HepG2 (cell line): ENCODE data around the gene NARF. TPM values are rescaled to one million over a fixed set of nuclear protein-coding genes. Genes with fewer than 3 reads are reported as not detected.

Experiments used
- AGO1 ChIP-seq: fragments of 200-400 bp; formaldehyde crosslinking; IDR thresholded peaks from 2 replicates; pipeline ENCODE4 v1.6.1; 2017; ENCODE audit warnings: mild to moderate bottlenecking, low read depth, low read length, moderate library complexity; ENCODE audit not compliant: poor library complexity, severe bottlenecking
- CENPT ChIP-seq: sonication (generic); formaldehyde crosslinking; IDR thresholded peaks from 2 replicates; pipeline ENCODE4 v1.8.0; 2022; ENCODE audit warnings: low read depth, mild to moderate bottlenecking, moderate library complexity, missing genetic modification reagents
- FOXC1 ChIP-seq: sonication (generic); formaldehyde crosslinking; IDR thresholded peaks from 2 replicates; pipeline ENCODE4 v1.8.0; 2022; ENCODE audit warnings: mild to moderate bottlenecking, missing genetic modification reagents, borderline replicate concordance
- FOXP1 ChIP-seq, 2 experiments: fragments of 450-650 bp in 1 of 2; IDR thresholded peaks; 2 replicates each; pipeline ENCODE4 v1.6.1; 2017 to 2018; ENCODE audit warnings: antibody characterized with exemption in 1 of 2
- GATAD1 ChIP-seq: IDR thresholded peaks from 2 replicates; pipeline ENCODE4 v1.6.1; 2016; ENCODE audit warnings: missing genetic modification reagents, missing compliant biosample characterization
- ISL2 ChIP-seq: sonication (generic); formaldehyde crosslinking; IDR thresholded peaks from 2 replicates; pipeline ENCODE4 v1.5.0; 2020; ENCODE audit warnings: missing genetic modification reagents
- KLF12 ChIP-seq: sonication (generic); formaldehyde crosslinking; IDR thresholded peaks from 2 replicates; pipeline ENCODE4 v1.4.0; 2020; ENCODE audit warnings: missing genetic modification reagents, borderline replicate concordance
- KMT2A ChIP-seq: sonication (generic); formaldehyde crosslinking; IDR thresholded peaks from 2 replicates; pipeline ENCODE4 v1.4.0; 2020; ENCODE audit warnings: missing genetic modification reagents
- MYNN ChIP-seq: sonication (generic); formaldehyde crosslinking; IDR thresholded peaks from 2 replicates; pipeline ENCODE4 v1.4.0; 2020; ENCODE audit warnings: mild to moderate bottlenecking, low read depth, missing genetic modification reagents
- PRPF4 ChIP-seq: fragments of 200-400 bp; formaldehyde crosslinking; IDR thresholded peaks from 2 replicates; pipeline ENCODE4 v1.6.1; 2016; ENCODE audit warnings: low read length, low read depth; ENCODE audit not compliant: poor library complexity, severe bottlenecking
- SMAD3 ChIP-seq: sonication (generic); formaldehyde crosslinking; IDR thresholded peaks from 2 replicates; pipeline ENCODE4 v1.4.0; 2020; ENCODE audit warnings: missing genetic modification reagents
- SMC3 ChIP-seq: IDR thresholded peaks from 2 replicates; pipeline ENCODE4 v1.6.1; 2011; ENCODE audit warnings: low read length, improper control_type of control experiment
- SRF ChIP-seq: IDR thresholded peaks from 2 replicates; pipeline ENCODE4 v1.6.1; 2011; ENCODE audit warnings: mild to moderate bottlenecking, low read depth, low read length, moderate library complexity
- TCF7L2 ChIP-seq: IDR thresholded peaks from 2 replicates; pipeline ENCODE4 v1.6.1; 2011; ENCODE audit warnings: mild to moderate bottlenecking, low read depth, low read length, moderate library complexity
- ZIK1 ChIP-seq: sonication (generic); formaldehyde crosslinking; IDR thresholded peaks from 2 replicates; pipeline ENCODE4 v1.5.0; 2020; ENCODE audit warnings: mild to moderate bottlenecking, low read depth, missing genetic modification reagents, borderline replicate concordance
- ZNF431 ChIP-seq: sonication (generic); formaldehyde crosslinking; IDR thresholded peaks from 2 replicates; pipeline ENCODE4 v1.9.0; 2022; ENCODE audit warnings: missing genetic modification reagents, low read depth, mild to moderate bottlenecking, borderline replicate concordance
- ZNF563 ChIP-seq: sonication (generic); formaldehyde crosslinking; IDR thresholded peaks from 2 replicates; pipeline ENCODE4 v1.8.0; 2022; ENCODE audit warnings: mild to moderate bottlenecking, moderate library complexity, missing genetic modification reagents
- ZNF567 ChIP-seq: sonication (generic); formaldehyde crosslinking; IDR thresholded peaks from 2 replicates; pipeline ENCODE4 v1.8.1; 2023; ENCODE audit warnings: mild to moderate bottlenecking, missing genetic modification reagents, borderline replicate concordance
- ZNF772 ChIP-seq: sonication (generic); formaldehyde crosslinking; IDR thresholded peaks from 2 replicates; pipeline ENCODE4 v1.5.0; 2020; ENCODE audit warnings: mild to moderate bottlenecking, missing genetic modification reagents
- ZNF788 ChIP-seq: sonication (generic); formaldehyde crosslinking; IDR thresholded peaks from 2 replicates; pipeline ENCODE4 v1.5.0; 2020; ENCODE audit warnings: mild to moderate bottlenecking, missing genetic modification reagents, borderline replicate concordance
- ZNF879 ChIP-seq: sonication (generic); formaldehyde crosslinking; IDR thresholded peaks from 2 replicates; pipeline ENCODE4 v1.8.1; 2023; ENCODE audit warnings: missing genetic modification reagents
- polyA plus RNA-seq, 8 experiments: library from polyadenylated mRNA; depleted of rRNA in 3 of 8; stranded (reverse) in 7 of 8; unstranded in 1 of 8; fragments of >200 nt; fragmentation: Illumina TruSeq in 4 of 8; extraction: Trizol in 4 of 8; gene quantifications; 2 replicates each; pipeline versions ENCODE4 v1.2.1 to v1.2.3, GENCODE V29; 2011 to 2016; ENCODE audit warnings: low read depth in 4 of 8, missing spikeins in 1 of 8, mixed read lengths in 1 of 8; ENCODE audit not compliant: insufficient read depth in 1 of 8
- total RNA-seq, 5 experiments: library from RNA; depleted of rRNA; stranded (reverse); fragments of >200 nt; fragmentation: Illumina TruSeq; extraction: Trizol; gene quantifications; 2 replicates each; pipeline ENCODE4 v1.2.3, GENCODE V29; 2016; ENCODE audit warnings: low read depth in 1 of 5
- TF ChIP-seq, protein P1 (sequence below): sonication (generic); formaldehyde crosslinking; IDR thresholded peaks from 2 replicates; pipeline ENCODE4 v1.4.0; 2020; ENCODE audit warnings: missing genetic modification reagents
- TF ChIP-seq, protein P2 (sequence below): sonication (generic); formaldehyde crosslinking; IDR thresholded peaks from 2 replicates; pipeline ENCODE4 v1.4.0; 2020; ENCODE audit warnings: missing genetic modification reagents

Gene NARF
- total and polyA plus RNA-seq, 2 of the 13 experiments (the other 11 are each of a cell fraction or from before 2014, with no cell fraction given), result 61.1 to 144 TPM

GRCh38 chr17:82517230-82517865 is 58.8 kb downstream of the NARF start (continued):
- TF ChIP-seq ZNF772 (CRISPR knock-in tag) (peak; percentile 38; the same call in 1 of the 2 replicates), SMAD3 (CRISPR knock-in tag) (peak; percentile 89), KMT2A (CRISPR knock-in tag) (peak; percentile 73), AGO1 (no peak), MYNN (CRISPR knock-in tag) (peak; percentile 91; the same call in 1 of the 2 replicates), ZNF431 (CRISPR knock-in tag) (no peak), ZNF563 (CRISPR knock-in tag) (no peak), SRF (no peak), SMC3 (peak; percentile 30; the same call in 1 of the 2 replicates), KLF12 (CRISPR knock-in tag) (no peak), PRPF4 (no peak), ZIK1 (CRISPR knock-in tag) (no peak; the same call in 1 of the 2 replicates), TCF7L2 (no peak), GATAD1 (CRISPR knock-in tag) (peak; percentile 65), ISL2 (CRISPR knock-in tag) (peak; percentile 85; the same call in 1 of the 2 replicates), FOXP1 (IDR thresholded peaks at IDR 0.05) (no peak), FOXP1 (CRISPR knock-in tag; IDR thresholded peaks at IDR 0.05) (peak; percentile 84), ZNF879 (CRISPR knock-in tag) (no peak), CENPT (CRISPR knock-in tag) (no peak), ZNF567 (no peak), ZNF788 (CRISPR knock-in tag) (peak; percentile 87; the same call in 1 of the 2 replicates), FOXC1 (no peak)
- TF ChIP-seq, protein P1, sequence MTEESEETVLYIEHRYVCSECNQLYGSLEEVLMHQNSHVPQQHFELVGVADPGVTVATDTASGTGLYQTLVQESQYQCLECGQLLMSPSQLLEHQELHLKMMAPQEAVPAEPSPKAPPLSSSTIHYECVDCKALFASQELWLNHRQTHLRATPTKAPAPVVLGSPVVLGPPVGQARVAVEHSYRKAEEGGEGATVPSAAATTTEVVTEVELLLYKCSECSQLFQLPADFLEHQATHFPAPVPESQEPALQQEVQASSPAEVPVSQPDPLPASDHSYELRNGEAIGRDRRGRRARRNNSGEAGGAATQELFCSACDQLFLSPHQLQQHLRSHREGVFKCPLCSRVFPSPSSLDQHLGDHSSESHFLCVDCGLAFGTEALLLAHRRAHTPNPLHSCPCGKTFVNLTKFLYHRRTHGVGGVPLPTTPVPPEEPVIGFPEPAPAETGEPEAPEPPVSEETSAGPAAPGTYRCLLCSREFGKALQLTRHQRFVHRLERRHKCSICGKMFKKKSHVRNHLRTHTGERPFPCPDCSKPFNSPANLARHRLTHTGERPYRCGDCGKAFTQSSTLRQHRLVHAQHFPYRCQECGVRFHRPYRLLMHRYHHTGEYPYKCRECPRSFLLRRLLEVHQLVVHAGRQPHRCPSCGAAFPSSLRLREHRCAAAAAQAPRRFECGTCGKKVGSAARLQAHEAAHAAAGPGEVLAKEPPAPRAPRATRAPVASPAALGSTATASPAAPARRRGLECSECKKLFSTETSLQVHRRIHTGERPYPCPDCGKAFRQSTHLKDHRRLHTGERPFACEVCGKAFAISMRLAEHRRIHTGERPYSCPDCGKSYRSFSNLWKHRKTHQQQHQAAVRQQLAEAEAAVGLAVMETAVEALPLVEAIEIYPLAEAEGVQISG, result peak; percentile 74
- TF ChIP-seq, protein P2, sequence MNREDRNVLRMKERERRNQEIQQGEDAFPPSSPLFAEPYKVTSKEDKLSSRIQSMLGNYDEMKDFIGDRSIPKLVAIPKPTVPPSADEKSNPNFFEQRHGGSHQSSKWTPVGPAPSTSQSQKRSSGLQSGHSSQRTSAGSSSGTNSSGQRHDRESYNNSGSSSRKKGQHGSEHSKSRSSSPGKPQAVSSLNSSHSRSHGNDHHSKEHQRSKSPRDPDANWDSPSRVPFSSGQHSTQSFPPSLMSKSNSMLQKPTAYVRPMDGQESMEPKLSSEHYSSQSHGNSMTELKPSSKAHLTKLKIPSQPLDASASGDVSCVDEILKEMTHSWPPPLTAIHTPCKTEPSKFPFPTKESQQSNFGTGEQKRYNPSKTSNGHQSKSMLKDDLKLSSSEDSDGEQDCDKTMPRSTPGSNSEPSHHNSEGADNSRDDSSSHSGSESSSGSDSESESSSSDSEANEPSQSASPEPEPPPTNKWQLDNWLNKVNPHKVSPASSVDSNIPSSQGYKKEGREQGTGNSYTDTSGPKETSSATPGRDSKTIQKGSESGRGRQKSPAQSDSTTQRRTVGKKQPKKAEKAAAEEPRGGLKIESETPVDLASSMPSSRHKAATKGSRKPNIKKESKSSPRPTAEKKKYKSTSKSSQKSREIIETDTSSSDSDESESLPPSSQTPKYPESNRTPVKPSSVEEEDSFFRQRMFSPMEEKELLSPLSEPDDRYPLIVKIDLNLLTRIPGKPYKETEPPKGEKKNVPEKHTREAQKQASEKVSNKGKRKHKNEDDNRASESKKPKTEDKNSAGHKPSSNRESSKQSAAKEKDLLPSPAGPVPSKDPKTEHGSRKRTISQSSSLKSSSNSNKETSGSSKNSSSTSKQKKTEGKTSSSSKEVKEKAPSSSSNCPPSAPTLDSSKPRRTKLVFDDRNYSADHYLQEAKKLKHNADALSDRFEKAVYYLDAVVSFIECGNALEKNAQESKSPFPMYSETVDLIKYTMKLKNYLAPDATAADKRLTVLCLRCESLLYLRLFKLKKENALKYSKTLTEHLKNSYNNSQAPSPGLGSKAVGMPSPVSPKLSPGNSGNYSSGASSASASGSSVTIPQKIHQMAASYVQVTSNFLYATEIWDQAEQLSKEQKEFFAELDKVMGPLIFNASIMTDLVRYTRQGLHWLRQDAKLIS, result no peak
